Cortex of kidney (tissue), 1 donor: ENCODE results near the gene YARS1.

Source experiments
- DNase-seq: peaks from one replicate; lab custom pipeline; 2025; lab: John Stamatoyannopoulos, UW

YARS1 gene

GRCh38 chr1:32763221-32763620, 53.9 kb downstream of the YARS1 start:
- DNase-seq: no peak

- DNase-seq: no peak
Measured at GRCh38 chr1:32761936-32762335, 55.2 kb downstream of the YARS1 start.

GRCh38 chr1:32761253-32761877, 55.8 kb downstream of the YARS1 start:
- no peak for DNase-seq

DNA sequence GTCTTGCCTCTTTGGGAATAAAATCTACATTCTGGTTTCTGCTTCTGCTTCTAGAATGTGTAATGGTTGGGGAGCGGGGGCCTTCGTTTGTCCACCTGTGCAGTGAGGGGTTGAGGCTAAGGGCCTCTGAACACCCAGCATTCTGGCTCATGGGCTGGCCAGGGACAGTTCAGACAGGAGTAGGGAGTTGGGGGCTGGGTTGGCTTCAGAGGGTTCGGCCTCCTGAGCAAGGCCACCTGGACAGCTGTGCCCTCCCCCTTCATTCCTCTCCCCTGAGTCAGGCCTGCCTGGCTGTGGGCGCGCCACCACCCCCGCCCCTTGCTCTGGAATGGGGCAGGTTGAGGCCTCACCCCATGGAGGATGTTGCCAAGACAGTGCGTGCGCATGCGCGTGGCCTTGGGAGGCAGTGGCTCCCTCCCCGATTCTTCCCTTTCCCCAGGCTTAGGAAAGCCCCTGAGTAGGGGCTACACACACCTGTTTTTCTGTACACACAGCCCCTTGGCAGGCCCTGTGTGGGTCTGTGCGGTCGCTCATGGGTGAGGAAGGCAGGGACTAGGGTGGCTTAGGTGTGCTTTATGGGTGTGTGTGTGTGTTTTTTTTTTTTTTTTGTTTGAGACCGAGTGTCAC, 57.0 kb downstream of the YARS1 start:
- DNase-seq: no peak

DNA sequence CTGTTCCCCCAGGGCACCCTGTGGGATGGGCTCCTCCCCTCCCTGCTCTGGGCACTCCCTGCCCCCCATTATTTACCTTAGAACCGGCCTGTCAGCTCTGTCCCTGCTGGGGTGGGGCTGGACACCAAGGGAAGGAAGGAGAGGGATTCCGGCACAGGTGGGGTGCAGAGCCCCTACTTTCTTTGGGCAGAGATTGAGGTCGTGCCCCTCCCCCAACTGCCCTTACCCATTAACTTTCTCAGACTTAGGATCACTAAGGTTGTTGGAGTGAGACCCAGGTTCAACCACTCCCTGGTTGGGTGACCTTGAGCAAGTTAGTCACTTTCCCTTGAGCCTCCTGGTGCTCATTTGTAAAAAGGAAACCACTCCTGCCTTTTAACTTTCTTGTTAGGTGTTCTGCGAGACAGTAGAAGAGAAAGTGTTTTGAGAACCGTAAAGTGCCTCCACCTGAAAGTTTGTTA, 57.6 kb downstream of the YARS1 start:
- no peak for DNase-seq

- no peak for DNase-seq
Measured at GRCh38 chr1:32758795-32759430, 58.2 kb downstream of the YARS1 start.

DNA sequence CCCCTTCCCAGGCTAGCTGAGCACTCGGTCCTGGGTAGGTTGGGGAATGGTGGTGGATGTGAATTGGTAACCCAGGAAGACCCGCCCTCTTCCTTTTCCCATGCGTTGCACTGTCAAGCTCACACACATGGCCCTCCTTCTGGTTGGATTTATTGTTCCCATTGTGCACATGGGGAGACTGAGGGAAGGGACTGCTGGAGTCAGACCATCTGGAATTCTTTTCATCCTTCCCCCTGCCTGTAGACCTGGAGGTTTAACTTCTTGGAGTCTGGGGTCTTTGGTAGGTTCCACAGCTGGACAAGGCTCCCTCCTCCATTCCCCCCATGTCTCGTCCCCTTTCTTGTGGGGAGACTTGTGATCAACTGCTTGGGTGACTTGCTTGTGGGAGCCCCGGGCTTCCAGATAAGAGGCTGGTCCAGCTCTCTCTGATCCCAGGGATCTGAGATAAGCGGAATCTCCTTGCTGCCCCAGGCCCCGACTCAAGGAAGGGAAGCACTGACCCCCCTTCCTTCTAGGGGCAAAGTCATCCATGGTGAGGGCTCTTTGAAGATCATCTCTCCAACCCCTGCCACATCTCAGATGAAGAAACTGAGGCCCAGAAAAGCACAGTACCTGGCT, 58.9 kb downstream of the YARS1 start:
- DNase-seq: no peak

DNA sequence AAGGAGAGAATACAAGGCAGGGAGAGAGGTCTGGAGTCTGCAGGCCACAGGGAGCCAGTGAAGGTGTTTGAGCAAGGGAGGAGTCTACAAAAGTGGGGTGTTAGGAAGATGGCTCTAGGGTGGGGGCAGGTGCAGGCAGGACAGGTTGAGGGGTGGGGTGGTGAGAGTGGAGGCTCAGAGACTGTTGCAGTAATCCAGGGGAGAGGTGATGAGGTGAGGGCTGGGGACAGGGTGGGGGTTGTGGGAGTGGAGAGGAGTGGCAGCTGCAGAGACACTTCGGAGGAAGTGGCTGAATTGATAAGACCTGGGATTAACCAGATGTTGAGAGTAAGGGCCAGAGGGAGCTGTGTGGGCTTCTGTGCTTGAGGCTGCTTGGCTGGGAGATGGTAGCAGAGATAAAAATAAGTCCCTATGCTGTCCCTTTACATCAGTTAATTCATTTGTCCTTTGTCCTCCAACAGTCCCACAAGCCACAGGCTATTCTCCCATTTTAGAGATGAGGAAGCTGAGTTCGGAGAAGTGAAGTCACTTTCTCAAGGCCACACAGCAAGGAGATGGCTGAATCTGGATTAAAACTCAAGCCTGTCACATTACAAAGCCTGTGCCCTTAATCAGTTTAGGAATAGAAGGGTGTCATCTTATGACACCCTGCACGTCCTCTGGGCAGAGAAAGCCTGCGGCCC, 59.8 kb downstream of the YARS1 start:
- no peak for DNase-seq

DNA sequence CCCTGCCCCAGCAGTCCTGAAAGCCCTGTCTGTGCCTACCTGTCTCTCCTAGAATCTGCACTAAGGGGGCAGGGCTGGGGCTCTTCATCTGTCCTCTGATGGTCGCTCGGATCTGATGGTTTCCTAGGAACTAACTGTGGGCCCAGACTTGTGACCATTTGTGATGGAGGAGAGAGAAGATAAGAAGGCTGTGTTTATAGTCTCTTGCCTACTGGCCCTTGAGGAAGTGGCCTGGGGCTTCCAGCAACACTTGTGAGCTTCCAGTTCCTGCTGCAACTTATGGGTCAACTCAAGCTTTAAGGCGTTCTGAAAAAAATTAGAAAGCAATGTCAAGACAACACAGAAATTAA, 61.4 kb downstream of the YARS1 start:
- no peak for DNase-seq

DNA sequence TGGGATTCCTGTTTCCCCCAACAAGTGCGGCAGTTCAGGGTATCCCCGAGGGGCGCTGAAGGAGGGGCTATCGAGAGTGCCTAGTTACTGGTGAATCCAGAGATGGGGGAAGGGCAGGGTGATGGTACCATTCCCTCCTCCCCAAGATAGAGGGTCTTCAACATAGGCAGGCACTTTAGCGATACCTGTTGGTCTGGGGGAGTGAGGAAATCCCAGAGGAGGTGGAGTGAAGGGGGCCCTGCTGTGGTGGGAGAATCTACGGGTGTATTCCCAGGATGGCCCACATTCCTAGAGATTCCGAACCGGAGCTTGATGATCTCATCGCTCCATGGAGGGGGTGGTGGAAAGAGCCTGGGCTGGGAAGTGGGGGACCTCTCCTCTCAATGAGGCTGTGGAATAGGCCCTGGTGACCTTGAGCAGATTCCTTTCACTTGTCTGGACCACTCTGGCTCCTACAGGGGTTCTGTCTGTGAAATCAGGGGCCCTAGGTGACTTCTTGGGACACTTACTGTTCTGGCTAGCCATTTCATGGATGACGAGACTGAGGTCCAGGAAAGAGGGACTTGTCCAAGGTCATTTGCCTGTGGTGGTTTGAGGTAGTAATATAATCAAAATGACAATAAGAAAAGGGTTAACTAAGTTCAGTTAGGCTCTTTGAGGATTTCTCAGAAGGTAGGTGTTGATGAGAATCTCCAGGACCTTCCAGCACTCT, 61.9 kb downstream of the YARS1 start:
- DNase-seq: no peak

GRCh38 chr1:32754317-32755097, 62.7 kb downstream of the YARS1 start:
- DNase-seq: no peak

DNA sequence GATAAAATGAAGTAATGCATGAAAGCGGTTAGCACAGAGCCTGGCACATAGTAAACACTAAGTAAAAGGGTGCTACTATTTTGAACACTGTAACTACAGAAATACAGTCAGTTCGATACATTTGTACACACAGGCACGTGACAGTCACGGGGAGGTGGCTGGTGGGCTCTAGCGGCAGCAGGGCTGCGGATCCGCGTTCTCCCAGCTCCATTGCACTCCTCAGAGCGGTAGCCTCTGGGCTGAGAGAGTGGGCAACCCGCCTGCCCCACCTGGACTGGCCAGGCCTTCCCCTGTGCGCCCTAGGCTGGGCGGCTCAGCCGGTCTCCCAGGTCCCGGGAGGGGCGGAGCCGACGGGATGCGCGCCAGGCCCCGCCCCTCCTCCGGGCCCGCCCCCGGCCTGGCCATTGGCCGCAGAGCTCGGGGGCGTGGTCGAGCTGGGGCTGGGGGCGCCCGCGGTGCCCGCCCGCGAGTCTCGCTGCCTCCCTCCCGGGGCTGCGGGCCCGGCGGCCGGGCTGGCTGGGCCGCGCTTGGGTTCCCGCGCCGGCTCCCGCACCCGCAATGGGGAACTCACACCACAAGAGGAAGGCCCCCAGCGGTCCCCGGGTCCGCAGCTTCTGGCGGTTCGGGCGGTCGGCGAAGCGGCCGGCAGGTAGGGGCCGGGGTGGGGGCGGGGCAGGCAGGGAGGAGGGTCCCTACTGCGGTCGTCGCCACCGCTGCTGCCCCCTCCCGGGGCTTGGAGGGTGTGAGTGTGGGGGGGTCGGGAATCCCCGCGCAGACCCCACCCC, 63.4 kb downstream of the YARS1 start:
- no peak for DNase-seq

DNA sequence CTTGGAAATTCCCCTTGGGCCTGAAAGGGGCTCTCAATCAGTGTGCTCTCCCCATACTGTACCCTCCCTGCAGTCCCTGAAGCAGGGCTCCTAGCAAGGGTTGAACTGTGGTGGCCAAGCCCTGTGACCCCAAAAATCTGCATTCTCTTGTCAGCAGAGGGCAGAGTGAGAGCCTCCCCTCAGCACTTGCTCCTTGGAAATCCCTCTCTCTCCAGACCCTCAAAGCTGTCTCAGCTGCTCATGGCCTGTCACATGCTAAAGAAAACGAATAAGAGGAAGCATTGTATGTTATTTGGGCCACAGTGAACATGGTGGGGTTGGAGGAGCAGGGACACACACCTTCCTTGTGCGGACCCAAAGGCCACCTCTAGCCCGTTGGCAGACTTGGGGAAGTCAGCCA, 67.4 kb downstream of the YARS1 start:
- DNase-seq: no peak

GRCh38 chr1:32749332-32749731, 67.8 kb downstream of the YARS1 start:
- no peak for DNase-seq

DNA sequence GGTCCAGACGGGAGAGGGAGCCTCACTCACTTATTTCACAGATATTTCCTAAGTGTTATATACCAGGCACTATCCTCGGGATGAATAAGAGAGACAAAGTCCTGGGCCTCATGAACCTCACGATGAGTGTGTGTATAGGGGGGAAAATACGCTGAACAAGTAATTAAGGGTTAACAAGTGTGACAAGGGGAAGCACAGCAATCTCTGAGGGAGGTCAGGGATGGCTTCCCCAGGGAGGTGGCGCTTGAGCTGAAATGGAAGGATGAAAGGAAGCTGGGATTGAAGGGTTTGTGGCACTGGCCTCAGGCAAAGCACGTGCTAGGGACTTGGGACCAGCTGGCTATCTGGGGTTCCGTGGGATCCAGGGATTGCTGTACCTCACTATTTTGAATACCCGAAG, 68.2 kb downstream of the YARS1 start:
- DNase-seq: no peak

GRCh38 chr1:32748348-32748747, 68.8 kb downstream of the YARS1 start:
- no peak for DNase-seq

DNA sequence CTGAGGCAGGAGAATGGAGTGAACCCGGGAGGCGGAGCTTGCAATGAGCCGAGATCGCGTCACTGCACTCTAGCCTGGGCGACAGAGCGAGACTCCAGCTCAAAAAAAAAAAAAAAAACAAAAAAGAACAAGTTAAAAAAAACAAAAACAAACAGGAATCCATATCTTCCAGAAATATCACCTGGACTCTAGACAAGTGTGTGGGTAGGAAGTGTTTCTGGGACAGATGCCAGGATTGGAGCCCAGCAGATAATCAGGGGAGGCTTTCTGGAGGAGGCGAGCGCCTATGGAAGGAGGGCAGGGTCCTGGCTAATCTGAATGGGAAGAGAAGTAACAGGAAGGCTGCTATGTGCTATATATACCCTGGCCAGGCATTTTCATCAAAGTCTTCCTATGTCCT, 71.0 kb downstream of the YARS1 start:
- no peak for DNase-seq

DNA sequence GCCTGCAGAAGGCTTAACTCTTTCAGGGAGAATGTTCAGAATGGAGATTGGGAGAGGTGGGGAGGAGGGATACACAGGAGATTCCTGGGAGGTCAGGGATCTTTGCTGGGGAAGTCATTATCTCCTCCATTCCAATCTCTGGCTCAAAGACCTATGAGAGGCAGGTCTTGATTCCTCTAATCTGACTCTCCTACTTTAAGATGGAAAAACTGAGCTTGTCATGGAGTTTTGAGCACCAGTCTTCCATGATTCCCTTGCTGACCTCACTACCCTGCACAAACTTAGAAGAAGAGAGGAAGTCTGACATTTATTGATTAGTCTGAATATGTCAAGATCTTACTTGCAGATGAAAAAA, 73.1 kb downstream of the YARS1 start:
- DNase-seq: no peak

DNA sequence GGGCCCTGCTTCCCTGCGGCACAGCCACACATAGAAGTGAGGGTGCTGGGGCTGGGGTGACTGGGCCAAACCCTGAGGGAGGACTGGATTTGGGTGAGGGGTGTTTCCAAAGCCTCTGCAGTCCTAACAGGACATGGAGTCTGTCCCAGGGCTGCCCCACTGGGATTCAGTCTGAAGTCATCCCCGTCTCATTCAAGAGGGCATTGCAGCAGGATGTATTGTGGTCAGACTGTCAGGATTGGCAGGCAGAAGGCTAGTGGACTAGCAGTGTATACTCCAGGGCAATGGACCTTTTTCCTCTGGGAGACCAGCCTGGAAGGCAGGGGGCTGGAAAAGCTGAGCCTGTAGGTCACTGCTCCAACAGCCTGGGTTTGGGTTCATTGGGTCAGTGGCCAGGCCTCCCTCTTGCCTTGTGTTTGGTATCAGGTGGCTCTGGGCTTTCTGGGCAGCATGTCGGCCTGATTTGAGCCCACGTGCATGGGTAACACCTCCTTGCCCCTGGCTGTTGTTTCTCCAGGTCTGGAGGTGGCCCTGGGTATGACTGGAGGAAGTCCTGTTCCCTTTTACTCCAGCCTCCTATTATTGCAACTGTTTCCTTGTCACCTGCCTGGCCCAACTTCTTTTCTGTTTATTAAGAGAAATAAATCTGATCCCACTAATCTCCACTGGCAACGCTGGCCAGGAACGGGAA, 73.6 kb downstream of the YARS1 start:
- no peak for DNase-seq

- DNase-seq: no peak
Measured at GRCh38 chr1:32742956-32743355, 74.2 kb downstream of the YARS1 start.
